Measurements from ENCODE around the gene CSRP1.
A peak's percentile ranks its signal among the peaks of the same experiment; 100 is the strongest.
"Not testable (repeated sequence)": the region's sequence is repeated elsewhere in the genome, so short reads cannot be mapped to it uniquely, and the experiment has no call there.

CSRP1 gene

GRCh38 chr1:201496296-201496690 is 10.6 kb downstream of the CSRP1 start:
- DNase-seq = no peak

GRCh38 chr1:201495551-201496295 is 11.2 kb downstream of the CSRP1 start:
- DNase-seq = no peak

- DNase-seq = no peak
Measured at GRCh38 chr1:201493757-201494617, 12.9 kb downstream of the CSRP1 start.

- DNase-seq = not testable (repeated sequence)
Measured at GRCh38 chr1:201493026-201493656, 13.8 kb downstream of the CSRP1 start.

GRCh38 chr1:201491896-201492511 is 14.9 kb downstream of the CSRP1 start:
- no peak for DNase-seq

GRCh38 chr1:201490708-201491131 is 16.2 kb downstream of the CSRP1 start:
- DNase-seq = peak; percentile 18 to 30

GRCh38 chr1:201489643-201490261 is 17.2 kb downstream of the CSRP1 start:
- peak; percentile 52 to 77 for DNase-seq

GRCh38 chr1:201488830-201489589 is 17.9 kb downstream of the CSRP1 start:
- DNase-seq = peak in 1 of 2 experiments; percentile 14

GRCh38 chr1:201487742-201488141 is 19.2 kb downstream of the CSRP1 start:
- DNase-seq = no peak

GRCh38 chr1:201486187-201486586 is 20.7 kb downstream of the CSRP1 start:
- DNase-seq = peak; percentile 86 to 91

GRCh38 chr1:201485184-201485774 is 21.6 kb downstream of the CSRP1 start:
- DNase-seq = no peak

GRCh38 chr1:201483373-201483949 is 23.5 kb downstream of the CSRP1 start:
- DNase-seq = no peak

- DNase-seq = no peak
Measured at GRCh38 chr1:201482755-201483154, 24.2 kb downstream of the CSRP1 start.

- peak; percentile 83 to 85 for DNase-seq
Measured at GRCh38 chr1:201481761-201482493, 25.0 kb downstream of the CSRP1 start.

GRCh38 chr1:201481004-201481380 is 25.9 kb downstream of the CSRP1 start:
- DNase-seq = no peak

GRCh38 chr1:201480231-201481003 is 26.5 kb downstream of the CSRP1 start:
- peak; percentile 56 to 72 for DNase-seq

GRCh38 chr1:201479201-201479730 is 27.7 kb downstream of the CSRP1 start:
- no peak for DNase-seq

- DNase-seq = not testable (repeated sequence)
Measured at GRCh38 chr1:201478666-201479065, 28.3 kb downstream of the CSRP1 start.
